ENCODE results near the gene NDOR1. TPM values are rescaled to one million over a fixed set of nuclear protein-coding genes. Genes with fewer than 3 reads are reported as not detected.

NDOR1 gene
- total and polyA plus RNA-seq, 2 of the 8 experiments (the other 6 are each of a cell fraction or from before 2014, with no cell fraction given): 25.7 to 32.3 TPM

- no peak for TF ChIP-seq CTCF (IDR thresholded peaks at IDR 0.05; ENCODE audit: control extremely low read depth in 1 of 3, insufficient read depth in 1 of 3, low read depth in 1 of 3, low read length in 3 of 3)
- TF ChIP-seq NRF1 (IDR thresholded peaks at IDR 0.05; ENCODE audit: low read depth, low read length): no peak
- no peak for TF ChIP-seq POU5F1 (IDR thresholded peaks at IDR 0.05; ENCODE audit: low read depth, low read length)
- peak; percentile 99 for TF ChIP-seq TAF1 (IDR thresholded peaks at IDR 0.05; ENCODE audit: low read depth, low read length)
- TF ChIP-seq NANOG (IDR thresholded peaks at IDR 0.05; ENCODE audit: insufficient read depth, low read depth, low read length, poor library complexity, severe bottlenecking): no peak
- TF ChIP-seq EZH2 (IDR thresholded peaks at IDR 0.05; ENCODE audit: low read depth, low read length, severe bottlenecking): no peak
- no peak; the same call in 1 of the 2 replicates for TF ChIP-seq USF2 (IDR thresholded peaks at IDR 0.05; ENCODE audit: low read length)
- TF ChIP-seq BCL11A (IDR thresholded peaks at IDR 0.05; ENCODE audit: low read depth in 2 of 2, low read length in 2 of 2): no peak
- no peak for TF ChIP-seq CTBP2 (IDR thresholded peaks at IDR 0.05; ENCODE audit: borderline replicate concordance, insufficient read depth, insufficient read length, low read length)
- peak; percentile 83 for TF ChIP-seq CHD2 (IDR thresholded peaks at IDR 0.05; ENCODE audit: low read length)
- no peak for TF ChIP-seq JUN (IDR thresholded peaks at IDR 0.05; ENCODE audit: low read depth, low read length)
- TF ChIP-seq RXRA (IDR thresholded peaks at IDR 0.05; ENCODE audit: insufficient read depth, low read depth, low read length): no peak
- peak; percentile 97 for TF ChIP-seq TAF7 (optimal IDR thresholded peaks at IDR 0.05; ENCODE audit: borderline replicate concordance, low read depth, low read length)
- no peak for TF ChIP-seq RFX5 (IDR thresholded peaks at IDR 0.05; ENCODE audit: borderline replicate concordance, low read depth, low read length)
- TF ChIP-seq ATF2 (IDR thresholded peaks at IDR 0.05; ENCODE audit: low read length): no peak
- TF ChIP-seq EGR1 (IDR thresholded peaks at IDR 0.05; ENCODE audit: borderline replicate concordance, low read depth, low read length): 0 out of 2 replicates have a peak, but pooled peaks have one; percentile 12
- TF ChIP-seq TEAD4 (IDR thresholded peaks at IDR 0.05; ENCODE audit: low read depth, low read length): no peak
These were observed 4.9 kb upstream of the NDOR1 start, which contains the start of gene TPRN (continued) for GRCh38 chr9:137200311-137201204.

All from H1 (cell line).